NOMO-1 treated with DMSO at 0.1 percent for 48 hours (cell line): ENCODE results near the gene TM7SF3.
A peak's percentile ranks its signal among the peaks of the same experiment; 100 is the strongest.
"Not testable (repeated sequence)": the region's sequence is repeated elsewhere in the genome, so short reads cannot be mapped to it uniquely, and the experiment has no call there.

ENCODE experiments used
- DNase-seq: peaks from one replicate; lab custom pipeline; 2025; ENCODE audit not compliant: unreplicated experiment; lab: John Stamatoyannopoulos, UW

Gene TM7SF3, protein sequence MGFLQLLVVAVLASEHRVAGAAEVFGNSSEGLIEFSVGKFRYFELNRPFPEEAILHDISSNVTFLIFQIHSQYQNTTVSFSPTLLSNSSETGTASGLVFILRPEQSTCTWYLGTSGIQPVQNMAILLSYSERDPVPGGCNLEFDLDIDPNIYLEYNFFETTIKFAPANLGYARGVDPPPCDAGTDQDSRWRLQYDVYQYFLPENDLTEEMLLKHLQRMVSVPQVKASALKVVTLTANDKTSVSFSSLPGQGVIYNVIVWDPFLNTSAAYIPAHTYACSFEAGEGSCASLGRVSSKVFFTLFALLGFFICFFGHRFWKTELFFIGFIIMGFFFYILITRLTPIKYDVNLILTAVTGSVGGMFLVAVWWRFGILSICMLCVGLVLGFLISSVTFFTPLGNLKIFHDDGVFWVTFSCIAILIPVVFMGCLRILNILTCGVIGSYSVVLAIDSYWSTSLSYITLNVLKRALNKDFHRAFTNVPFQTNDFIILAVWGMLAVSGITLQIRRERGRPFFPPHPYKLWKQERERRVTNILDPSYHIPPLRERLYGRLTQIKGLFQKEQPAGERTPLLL

DNA sequence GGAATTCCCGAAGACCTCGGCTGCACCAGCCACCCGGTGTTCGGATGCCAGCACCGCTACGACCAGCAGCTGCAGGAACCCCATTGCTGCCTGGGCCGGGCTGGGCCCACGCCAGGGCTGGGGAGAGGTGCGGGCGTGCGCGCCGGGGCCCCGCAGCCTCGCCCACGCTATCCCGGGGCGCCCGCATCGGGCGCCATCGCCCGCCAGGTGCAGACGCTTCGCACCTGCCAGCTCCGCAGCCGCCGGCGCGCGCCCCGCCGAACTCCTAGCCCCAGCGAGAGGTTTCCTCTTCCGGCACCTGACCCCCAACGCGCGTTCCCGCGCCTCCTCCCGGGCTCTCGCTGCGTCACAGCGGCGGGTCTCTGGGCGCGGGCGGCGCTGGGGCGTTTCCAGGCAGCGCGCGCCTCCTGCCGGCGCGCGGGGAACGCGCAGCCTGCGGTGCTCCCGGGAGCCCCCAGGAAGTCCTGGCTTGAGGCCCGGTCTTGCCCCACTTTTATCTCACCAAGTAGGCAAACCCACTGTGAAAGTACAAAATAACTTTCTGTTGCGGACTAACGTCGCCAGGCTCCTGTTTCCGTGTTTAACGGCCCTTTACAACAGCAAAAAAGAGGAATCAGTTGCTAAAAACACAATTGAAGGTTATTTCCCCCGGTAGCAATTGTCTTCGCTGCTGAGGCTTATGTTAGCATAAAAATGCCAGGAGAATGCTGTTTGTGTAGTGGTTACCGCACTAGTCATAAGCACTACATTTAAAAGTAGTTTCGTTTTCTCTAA lies at the start of gene TM7SF3:
TM7SF3 (minus strand) TSS at position 300 of the 774 bp plus-strand sequence; CDS start at position 84, 216 bp downstream.
- DNase-seq, result peak; percentile 89

DNA sequence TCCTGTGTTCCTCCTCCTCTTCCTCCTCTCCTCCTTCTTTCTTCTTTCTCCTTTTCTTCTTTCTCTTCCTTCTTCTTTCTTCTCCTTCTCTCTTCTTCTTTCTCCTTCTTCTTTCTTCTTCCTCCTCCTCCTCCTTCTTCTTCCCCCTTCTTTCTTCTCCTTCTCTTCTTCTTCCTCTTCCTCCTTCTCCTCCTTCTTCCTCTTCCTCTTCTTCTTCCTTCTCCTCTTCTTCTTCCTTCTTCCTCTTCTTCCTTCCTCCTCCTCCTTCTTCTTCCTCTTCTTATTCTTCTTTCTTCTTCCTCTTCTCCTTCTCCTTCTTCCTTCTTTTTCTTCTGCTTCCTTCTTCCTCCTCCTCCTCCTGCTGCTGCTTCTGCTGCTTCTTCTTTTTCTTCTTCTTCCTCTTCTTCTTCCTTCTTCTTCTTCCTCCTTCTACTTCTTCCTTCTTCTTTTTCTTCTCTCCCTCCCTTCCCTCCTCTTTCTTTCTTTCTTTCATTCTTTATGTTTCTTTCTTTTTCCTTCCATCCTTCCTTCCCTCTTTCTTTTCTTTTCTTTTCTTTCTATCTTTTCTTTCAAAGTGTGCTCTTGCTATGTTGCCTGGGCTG lies 49.2 kb upstream of the TM7SF3 start:
- DNase-seq, result no peak

DNA sequence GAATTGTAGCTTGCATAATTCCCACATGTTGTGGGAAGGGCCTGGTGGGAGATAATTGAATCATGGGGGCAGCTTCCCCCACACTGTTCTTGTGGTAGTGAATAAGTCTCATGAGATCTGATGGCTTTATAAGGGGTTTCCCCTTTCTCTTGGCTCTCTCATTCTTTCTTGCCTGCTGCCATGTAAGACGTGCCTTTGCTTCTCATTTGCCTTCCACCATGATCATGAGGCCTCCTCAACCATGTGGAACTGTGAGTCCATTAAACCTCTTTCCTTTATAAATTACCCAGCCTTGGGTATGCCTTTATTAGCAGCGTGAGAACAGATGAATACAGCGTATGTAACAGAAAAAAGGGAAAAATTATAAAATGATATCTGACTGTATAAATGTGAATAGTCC lies 47.1 kb upstream of the TM7SF3 start:
- no peak for DNase-seq

DNA sequence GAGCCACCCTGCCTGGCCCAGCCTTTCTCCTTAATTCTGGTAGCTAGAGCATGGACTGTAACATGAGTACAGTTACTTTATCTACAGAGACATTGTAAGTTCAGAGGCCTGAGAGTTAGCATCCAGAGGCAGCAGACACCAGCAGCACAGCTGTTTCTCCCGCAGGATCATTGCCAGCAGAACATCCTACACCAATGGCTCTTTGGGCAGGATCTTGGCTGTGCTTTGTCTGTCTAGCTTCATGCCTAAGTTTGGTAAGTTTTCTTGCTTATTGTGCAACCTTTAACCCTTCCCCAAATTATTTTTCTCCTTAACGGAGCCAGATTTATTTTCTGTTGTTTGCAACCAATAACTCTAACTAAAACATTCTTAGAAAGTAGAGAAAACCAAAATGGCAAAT lies 46.6 kb upstream of the TM7SF3 start:
- no peak for DNase-seq

DNA sequence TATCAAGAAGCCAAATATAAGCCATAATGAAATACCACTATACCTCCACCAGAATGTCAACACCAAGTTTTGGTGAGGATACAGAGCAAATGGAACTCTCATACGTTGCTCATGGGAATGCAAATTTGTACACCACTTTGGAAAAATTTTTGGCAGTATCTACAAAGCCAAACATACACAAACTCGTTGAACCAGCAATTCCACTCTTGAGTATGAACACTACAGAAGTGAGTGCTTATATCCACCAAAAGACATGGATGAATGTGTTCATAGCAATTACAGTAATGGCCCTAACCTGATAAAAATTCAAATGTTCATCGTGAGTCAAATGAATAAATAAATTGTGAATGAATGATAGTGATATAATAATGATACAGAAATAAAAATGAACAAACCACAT lies 43.4 kb upstream of the TM7SF3 start:
- DNase-seq, result no peak

DNA sequence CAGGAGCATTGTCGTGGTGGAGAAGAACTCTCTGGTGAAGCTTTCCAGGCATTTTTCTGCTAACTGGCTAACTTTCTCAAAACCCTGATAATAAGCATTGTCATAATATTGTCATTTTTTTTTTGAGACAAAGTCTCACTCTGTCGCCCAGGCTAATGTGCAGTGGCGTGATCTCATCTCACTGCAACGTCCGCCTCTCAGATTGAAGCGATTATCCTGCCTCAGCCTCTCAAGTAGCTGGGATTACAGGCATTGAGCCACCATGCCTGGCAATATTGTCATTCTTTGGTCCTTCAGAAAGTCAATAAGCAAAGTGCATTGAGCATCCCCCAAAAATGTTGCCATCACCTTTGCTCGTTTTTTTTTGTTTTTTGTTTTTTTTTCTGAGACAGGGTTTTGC lies 41.8 kb upstream of the TM7SF3 start:
- DNase-seq, result no peak

DNA sequence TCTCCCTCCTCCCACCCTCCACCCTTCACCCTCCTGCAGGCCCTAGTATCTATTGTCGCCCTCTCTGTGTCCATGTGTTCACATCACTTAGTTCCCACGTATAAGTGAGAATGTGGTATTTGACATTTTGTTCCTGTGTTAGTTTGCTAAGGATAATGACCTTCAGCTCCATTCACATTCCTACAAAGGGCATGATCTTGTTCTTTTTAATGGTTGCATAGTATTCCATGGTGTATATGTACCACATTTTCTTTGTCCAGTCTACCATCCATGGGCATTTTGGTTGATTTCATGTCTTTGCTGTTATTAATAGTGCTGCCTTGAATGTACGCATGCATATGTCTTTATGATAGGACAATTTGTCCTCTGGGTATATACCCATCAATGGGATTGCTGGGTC lies 38.6 kb upstream of the TM7SF3 start:
- no peak for DNase-seq

DNA sequence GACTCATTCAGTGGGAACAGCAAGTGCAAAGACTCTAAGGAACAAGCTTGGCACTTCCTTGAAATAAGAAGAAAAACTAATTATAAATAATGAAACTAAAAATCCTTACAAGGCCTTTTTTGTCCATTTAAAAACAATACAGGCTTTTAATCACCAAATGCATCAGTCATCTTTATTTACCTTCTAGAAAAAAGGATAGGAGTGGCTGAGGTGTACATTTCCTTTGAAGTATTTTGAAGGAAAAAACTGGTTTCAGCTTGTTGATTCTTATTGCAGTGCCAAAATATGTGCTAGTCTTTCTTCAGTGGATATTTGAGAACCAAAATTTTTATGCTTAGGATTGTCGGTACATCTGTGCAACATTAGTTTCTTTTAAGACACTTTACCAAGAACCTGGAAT lies 38.0 kb upstream of the TM7SF3 start:
- DNase-seq, result no peak

DNA sequence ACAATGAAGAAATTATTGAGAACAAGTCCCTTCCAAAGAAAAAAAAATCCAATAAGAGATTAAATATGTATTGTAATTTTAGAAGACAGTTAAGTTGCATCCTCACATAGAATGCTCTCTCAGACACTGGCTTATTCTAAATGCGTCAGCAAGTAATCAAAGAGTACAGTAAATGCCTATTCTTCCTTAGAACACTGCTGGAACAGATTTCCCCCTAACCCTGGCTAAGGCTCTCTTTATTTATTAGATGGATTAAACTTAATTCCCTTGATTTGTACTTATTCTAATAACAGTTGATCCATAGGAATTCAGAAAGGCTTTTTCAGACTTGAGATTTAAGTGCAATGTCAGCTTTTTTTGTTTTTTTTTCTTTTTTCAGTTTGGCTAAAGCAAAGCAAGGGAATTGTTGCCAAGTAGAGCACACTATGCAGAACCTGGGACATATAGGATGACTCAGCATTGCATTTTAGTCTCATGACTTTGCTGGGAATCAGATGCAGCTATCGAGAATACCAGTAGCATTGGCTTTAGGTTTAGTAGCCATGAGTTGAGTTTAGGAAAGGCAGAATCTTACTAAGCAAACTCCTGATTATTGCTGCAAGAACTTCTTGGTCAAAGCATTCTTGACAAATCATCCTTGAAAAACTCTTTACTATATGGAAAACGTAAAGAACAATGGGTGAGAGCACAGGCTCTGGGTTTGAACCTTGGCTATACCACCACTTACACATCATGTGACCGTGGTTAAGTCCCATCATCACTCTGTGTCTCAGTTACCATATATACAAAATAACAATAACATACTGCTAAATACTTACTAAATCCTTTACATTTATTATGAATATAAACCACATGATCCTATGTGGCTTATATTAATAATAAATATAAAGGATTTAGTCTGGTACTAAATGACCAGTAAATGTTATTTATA lies 34.9 kb upstream of the TM7SF3 start:
- no peak for DNase-seq

DNA sequence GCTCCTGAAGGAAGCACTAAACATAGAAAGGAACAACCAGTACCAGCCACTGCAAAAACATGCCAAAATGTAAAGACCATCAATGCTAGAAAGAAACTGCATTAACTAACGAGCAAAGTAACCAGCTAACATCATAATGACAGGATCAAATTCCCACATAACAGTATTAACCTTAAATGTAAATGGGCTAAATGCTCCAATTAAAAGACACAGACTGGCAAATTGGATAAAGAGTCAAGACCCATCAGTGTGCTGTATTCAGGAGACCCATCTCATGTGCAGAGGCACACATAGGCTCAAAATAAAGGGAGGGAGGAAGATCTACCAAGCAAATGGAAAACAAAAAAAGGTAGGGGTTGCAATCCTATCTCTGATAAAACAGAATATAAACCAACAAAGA lies 27.8 kb upstream of the TM7SF3 start:
- DNase-seq, result not testable (repeated sequence)

DNA sequence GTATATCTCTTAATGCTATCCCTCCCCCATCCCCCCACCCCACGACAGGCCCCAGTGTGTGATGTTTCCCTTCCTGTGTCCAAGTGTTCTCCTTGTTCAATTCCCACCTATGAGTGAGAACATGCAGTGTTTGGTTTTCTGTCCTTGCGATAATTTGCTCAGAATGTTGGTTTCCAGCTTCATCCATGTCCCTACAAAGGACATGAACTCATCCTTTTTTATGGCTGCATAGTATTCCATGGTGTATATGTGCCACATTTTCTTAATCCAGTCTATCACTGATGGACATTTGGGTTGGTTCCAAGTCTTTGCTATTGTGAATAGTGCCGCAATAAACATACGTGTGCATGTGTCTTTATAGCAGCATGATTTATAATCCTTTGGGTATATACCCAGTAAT lies 26.5 kb upstream of the TM7SF3 start:
- not testable (repeated sequence) for DNase-seq

DNA sequence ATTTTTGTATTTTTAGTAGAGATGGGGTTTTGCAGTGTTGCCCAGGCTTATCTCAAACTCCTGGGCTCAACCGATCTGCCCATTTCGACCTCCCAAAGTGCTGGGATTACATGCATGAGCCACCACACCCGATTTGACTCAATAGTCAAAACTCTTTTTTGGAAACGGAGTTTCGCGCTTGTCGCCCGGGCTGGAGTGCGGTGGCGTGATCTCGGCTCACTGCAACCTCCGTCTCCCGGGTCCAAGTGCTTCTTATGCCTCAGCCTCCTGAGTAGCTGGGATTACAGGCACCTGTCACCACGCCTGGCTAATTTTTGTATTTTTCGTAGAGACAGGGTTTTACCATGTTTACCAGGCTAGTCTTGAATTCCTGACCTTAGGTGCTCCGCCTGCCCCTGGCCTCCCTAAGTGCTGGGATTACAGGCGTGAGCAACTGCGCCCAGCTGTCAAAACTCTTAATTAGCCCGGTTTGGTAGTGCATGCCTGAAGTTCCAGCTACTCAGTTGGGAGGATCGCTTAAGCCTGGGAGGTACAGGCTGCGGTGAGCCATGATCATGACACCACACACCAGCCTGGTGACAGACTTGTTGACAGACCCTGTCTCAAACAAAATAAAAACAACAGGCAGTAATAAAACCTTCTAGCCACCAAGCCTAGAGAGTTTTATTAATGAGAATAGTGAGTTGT lies 20.6 kb upstream of the TM7SF3 start:
- no peak for DNase-seq

DNA sequence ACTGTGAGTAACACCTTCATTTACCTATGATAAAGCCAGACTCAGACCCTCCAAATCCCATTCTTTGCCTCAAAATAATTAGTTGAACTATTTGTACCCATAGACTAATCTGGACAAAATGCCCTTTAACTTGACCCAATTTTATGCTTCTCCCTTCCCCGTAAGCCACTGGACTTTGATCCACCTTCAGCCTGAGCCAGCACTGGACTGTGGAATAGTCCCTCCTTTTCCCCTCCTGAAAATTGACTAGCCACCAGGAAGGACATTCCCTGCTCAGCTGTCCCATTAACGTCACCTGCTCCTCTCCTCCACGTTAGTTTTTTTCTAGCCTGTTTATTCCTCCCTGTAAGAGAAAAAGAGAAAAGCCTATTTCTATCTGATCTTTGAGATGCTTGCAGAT lies 18.5 kb upstream of the TM7SF3 start:
- DNase-seq, result no peak

DNA sequence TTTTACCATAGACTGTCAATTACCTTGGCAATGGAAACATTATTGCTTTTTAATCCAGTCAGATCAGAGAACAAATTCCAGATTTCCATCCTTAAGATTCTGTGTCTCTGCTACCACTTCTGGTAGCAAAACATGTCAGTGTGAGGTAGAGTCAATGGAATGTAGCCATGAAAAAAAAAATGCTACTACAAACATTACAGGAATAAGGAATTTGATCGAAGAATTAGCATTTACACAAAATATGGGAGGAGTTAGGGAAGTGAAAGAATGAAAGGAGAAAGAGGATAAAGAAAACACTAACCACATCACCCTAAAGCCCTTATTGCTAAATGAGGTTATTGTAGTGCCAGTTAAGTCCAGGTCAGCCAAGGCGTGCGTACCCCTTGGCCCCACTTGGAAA lies 17.3 kb upstream of the TM7SF3 start:
- DNase-seq, result no peak

DNA sequence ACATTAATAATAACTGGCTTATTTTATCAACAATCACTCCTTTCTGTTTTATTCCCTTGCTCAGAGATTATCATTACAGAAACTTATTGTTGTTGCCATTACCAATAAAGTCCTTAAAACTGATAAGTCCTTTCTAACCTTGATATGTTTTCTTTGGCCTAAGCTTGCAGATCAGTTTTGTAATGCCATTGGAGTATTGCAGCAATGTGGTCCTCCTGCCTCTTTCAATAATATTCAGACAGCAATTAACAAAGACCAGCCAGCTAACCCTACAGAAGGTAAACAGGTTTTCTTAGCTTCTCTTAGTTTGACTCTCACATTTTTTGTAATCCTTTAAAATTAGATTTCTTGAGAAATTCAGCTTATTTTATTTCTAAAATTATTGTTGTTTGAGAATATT lies 12.1 kb upstream of the TM7SF3 start:
- no peak for DNase-seq

DNA sequence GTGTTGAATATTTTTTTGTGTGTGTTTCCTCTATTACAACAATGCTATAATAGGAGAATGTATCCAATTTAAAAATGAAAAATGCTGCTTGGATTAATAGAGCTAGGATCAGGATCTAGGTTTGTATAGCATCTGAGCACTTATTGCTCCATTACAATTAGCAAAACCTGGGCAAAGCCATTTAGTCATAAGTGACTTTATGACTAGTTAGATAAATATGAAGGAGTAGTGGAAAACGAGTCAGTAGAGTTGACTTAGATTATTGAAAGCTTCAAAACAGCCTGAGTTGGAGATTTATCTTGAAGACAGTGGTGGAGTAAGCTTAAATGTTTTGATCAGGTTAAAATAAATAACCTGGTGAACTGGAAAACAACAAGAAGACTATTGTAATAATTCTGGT lies 10.9 kb upstream of the TM7SF3 start:
- no peak for DNase-seq

DNA sequence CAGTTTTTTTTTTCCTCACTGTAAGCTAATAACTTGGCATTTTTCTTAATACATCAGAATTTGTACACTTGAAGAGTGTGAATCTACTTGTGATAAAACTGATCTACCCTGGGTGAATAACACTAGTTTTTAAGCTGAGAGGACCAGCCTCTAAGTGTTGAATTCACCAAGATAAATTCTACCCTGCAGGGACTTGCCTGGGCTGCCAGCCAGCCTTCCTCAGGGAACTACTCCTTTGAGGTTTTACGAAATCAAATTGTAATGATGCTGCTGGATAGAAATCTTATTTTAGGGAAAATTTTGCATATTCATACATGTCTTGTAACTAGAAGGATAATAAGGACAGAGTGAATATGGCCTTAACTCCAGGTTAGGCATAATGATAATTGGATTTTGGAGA lies 10.1 kb upstream of the TM7SF3 start:
- DNase-seq, result no peak

DNA sequence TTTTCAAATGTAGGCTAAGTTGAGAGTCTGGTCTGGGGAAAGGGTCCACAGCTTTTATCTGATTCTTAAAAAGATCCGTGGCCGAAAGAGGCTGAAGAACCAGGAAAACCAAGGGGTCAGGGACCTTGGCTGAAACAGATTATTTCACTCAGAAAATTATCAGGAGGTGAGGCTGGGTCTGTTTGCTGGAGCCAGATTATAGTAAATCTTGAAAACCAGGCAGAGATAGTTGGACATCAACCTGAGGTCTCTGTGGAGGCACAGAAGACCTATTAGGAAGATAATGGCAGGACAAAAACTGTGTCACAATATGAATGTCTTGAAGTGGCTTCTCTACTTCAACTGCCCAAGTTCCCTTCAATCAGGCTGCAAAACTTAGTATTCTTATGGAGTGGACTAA lies 6.6 kb upstream of the TM7SF3 start:
- DNase-seq, result no peak

DNA sequence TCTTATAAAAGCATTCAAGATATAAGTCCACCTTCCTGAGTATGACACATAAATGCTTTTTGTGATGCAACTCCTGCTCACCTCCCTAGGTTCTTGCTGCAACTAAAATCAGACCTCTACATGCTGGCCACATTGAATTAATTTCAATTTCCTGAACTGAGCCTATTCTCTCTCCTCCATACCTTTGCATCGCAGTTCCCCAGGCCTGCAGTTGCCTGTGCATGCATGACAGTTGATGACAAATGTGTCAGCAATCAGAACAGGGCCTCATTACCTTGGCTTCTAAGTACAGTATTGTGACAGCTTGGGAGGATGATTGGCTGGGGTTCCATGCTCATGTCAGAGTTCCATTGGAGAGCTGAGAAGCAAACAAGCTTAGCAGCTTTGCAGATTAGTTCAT lies 3.9 kb upstream of the TM7SF3 start:
- DNase-seq, result peak; percentile 16
